Choroid plexus epithelial cell (primary cell): Measurements from ENCODE around the gene SCYGR6.
"Not testable (repeated sequence)": the region's sequence is repeated elsewhere in the genome, so short reads cannot be mapped to it uniquely, and the experiment has no call there.

Experiments used
- DNase-seq: peaks from one replicate; pipeline ENCODE4 v3.0.0-alpha.2; 2010; ENCODE audit warnings: low read depth
- H3K4me3 ChIP-seq: 2 replicates; pipeline ENCODE4 v1.5.1; 2011; ENCODE audit warnings: low read depth, mild to moderate bottlenecking, control low read depth, low read length, moderate library complexity
- TF ChIP-seq, protein P1 (sequence below): conservative IDR thresholded peaks from 2 replicates; pipeline ENCODE4 v1.5.1; 2011; ENCODE audit warnings: low read depth, mild to moderate bottlenecking, control low read depth, inconsistent platforms, low read length, moderate library complexity

The SCYGR6 gene

DNA sequence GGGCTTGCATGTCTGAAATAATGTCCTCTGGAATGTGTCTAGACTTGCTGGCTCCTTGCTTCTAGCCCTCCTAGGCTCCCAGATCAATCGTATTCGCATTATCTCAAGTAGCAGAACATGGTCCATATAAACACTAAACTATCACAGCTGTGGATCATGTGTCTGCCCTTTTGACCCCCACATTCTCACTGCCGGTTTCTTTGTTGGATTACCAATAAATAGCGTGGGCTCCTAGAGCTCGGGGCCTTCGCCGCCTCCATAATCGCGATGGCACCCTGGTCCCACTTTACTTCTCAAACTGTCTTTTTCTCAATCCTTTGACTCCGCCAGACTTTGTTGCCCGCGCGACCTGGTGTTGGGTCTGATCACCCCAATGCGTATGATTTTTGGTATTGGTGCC, 14.8 kb upstream of the SCYGR6 start:
- no peak for DNase-seq
- no peak overlapping the region for H3K4me3 ChIP-seq
- TF ChIP-seq, protein P1, sequence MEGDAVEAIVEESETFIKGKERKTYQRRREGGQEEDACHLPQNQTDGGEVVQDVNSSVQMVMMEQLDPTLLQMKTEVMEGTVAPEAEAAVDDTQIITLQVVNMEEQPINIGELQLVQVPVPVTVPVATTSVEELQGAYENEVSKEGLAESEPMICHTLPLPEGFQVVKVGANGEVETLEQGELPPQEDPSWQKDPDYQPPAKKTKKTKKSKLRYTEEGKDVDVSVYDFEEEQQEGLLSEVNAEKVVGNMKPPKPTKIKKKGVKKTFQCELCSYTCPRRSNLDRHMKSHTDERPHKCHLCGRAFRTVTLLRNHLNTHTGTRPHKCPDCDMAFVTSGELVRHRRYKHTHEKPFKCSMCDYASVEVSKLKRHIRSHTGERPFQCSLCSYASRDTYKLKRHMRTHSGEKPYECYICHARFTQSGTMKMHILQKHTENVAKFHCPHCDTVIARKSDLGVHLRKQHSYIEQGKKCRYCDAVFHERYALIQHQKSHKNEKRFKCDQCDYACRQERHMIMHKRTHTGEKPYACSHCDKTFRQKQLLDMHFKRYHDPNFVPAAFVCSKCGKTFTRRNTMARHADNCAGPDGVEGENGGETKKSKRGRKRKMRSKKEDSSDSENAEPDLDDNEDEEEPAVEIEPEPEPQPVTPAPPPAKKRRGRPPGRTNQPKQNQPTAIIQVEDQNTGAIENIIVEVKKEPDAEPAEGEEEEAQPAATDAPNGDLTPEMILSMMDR: no peak

DNA sequence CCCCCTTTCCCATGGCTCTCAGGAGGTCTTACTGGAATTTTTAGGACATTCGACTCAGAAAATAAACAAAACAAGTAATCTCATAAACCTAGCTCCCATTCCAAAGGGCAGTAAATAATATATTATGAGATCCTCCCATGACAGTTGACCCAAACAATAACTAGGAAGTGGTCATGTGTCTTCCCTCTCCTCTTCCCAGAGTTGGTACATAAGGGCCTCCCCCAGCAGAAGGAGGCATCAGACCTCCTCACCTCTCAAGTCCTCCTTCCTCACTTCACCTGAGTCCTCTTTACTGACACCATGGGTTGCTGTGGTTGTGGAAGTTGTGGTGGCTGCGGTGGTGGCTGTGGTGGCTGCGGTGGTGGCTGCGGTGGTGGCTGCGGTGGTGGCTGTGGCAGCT, 3.5 kb upstream of the SCYGR6 start, which contains the start of gene SCYGR7:
Gene SCYGR7 (plus strand): TSS at position 301 of the 400 bp plus-strand sequence. CDS start 0 bp downstream, at position 301.
- TF ChIP-seq, protein P1: no peak
- H3K4me3 ChIP-seq: no peak within 1 kb of the TSS
- no peak for DNase-seq

DNA sequence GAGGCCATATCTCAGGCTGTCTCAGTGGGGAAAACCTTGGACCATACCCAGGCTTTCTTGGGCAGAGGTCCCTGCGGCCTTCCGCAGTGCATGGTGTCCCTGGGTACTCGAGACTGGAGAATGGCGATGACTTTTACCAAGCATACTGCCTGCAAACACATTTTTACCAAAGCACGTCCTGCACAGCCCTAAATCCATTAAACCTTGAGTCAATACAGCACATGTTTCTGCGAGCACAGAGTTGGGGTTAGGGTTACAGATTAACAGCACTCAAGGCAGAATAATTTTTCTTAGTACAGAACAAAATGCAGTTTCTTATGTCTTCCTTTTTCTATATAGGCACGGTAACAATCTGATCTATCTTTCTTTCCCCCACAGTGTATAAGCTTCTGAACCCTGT, 1.7 kb downstream of the SCYGR6 start:
- not testable (repeated sequence) for DNase-seq, H3K4me3 ChIP-seq

DNA sequence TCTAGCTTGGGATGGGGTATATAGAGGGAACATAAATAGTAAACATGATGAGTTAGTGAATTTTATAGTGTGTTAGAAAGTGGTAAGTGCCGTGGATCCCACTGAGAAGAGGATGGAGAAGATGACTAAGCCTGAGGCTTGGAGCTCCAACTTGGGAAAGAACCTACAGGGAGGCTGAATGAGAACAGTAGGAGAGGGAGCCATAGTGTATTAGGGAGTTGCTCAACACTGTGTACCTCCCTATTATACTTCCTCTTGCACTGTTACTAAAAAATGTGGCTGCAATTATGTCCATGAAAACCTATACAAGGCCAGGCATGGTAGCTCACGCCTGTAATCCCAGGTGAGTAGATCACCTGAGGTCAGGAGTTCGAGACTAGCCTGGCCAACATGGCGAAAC, 3.9 kb downstream of the SCYGR6 start:
- TF ChIP-seq, protein P1: no peak
- H3K4me3 ChIP-seq: no peak overlapping the region
- DNase-seq: no peak

DNA sequence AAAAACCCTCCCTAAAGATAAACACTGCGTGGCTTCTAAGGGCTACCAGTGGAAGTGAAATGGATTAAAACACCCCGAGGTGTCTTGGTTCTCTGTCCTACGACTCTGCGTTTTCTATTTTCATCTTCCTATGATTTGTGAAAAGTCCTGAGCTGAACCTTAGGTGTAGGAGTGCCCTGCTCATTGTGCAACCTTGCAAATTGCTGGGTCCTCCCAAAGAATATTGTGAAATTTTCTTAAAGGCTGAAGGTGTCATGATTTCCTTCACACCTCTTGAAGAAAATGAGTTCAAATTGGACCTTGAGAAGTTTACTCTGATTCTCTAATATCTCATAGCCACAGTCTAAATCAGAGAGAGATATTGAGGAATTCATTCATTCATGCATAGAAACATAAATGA, 4.9 kb downstream of the SCYGR6 start:
- no peak overlapping the region for H3K4me3 ChIP-seq
- DNase-seq: no peak
- TF ChIP-seq, protein P1: no peak

DNA sequence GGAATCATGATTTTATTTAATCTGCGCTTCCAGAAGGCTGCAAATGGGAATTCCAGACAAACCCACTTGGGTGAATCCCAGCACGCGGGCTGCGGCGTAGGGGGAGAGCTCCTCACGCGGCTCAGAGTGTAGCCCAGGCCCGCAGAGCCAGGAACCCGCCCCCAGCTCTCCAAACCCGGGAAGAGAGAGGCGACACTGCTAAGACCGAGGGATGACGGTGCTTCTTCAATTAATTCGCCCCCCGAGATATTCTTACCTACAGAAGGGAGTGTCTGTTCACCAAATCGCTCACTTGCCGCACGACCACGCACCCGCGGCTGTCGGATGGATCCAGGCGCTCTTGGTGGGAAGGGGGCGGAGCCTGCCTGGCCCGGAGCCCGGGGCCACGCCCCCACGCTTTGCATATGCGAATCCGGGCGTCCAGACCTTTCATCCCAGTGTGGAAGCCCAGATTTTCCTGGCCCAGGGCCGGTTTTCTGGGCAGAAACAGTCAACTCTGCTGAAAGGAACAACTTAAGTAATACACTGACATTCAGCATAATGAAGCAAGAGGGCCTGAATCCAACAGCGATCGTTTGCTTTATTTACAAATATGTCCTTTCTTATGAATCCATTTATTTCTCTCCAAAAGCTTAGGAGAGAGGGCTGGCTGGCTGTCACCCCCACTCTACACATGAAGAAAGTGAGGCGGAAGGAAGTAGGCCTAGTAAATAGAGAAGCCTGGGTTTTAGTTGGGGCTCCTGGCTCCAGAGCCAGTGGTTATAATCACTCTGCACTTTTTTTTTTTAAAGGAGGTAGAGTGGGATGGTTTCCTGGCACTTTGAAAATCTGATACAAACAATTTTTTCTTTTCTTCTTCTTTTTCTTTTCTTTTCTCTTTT, 6.6 kb downstream of the SCYGR6 start, which contains the start of gene SLC19A3:
Gene SLC19A3 (minus strand): TSS at position 342 of the 881 bp plus-strand sequence. CDS start 15,710 bp downstream, outside the sequence.
- peak within 1 kb of the TSS; percentile 61 for H3K4me3 ChIP-seq
- peak; percentile 81 for DNase-seq
- TF ChIP-seq, protein P1: no peak

DNA sequence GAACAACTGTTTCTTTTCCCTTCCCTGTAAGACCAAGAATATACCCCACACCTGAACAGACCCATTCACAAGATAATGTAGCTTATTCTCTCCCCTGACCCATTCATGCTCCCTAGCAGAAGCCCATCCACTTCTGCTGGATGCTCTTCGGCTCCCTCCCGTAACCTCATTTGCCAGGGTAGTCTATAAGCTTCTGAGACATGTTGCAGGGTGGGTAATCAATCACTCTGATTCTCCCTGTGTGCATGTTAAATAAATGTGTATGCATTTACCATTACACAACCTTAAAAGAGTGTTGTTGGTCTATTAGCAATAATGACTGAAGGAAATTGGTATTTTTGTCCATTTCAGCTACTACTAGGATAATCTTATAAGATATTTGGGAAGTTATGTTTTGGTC, 8.1 kb downstream of the SCYGR6 start:
- DNase-seq: no peak
- TF ChIP-seq, protein P1: no peak
- H3K4me3 ChIP-seq: no peak overlapping the region
